HepG2 (cell line): ENCODE results near the gene PRAMEF26. TPM values are rescaled to one million over a fixed set of nuclear protein-coding genes. Genes with fewer than 3 reads are reported as not detected.
"Not testable (repeated sequence)": the region's sequence is repeated elsewhere in the genome, so short reads cannot be mapped to it uniquely, and the experiment has no call there.

Experiments used
- ATAC-seq: fragments of 200-7000 bp; cut with Tn5 transposase; 3 replicates; pipeline ENCODE4 v1.9.1; 2020; ENCODE audit warnings: mild to moderate bottlenecking, moderate library complexity
- BruUV-seq: library from RNA; stranded (reverse); fragments of 400-500 nt; replicated peaks from 2 replicates; lab custom pipeline; 2021; lab: Mats Ljungman, UMichigan
- CTCF ChIA-PET: fragments of 300-600 bp; formaldehyde crosslinking; extraction: SDS; loops from one replicate; lab custom pipeline; 2021; ENCODE audit warnings: low total read pairs, inconsistent platforms, low intra/inter-chr PET ratio; lab: Yijun Ruan, JAX
- POLR2A ChIA-PET: fragments of 350-600 bp; sonication (Branson Sonifier 250); formaldehyde crosslinking; loops from one replicate; lab custom pipeline; 2020; ENCODE audit warnings: antibody characterized with exemption, inconsistent platforms; lab: Yijun Ruan, JAX
- DNase-seq: peaks from one replicate; pipeline ENCODE4 v3.0.0-alpha.2; 2015; ENCODE audit warnings: low spot score
- FAIRE-seq: peaks from 3 replicates; lab custom pipeline; 2011; peaks lifted over from hg19 to GRCh38; lab: Jason Lieb, UNC
- H2AFZ ChIP-seq: one replicate; pipeline ENCODE4 v1.6.1; 2011; ENCODE audit warnings: low read length, inconsistent platforms
- H3K27ac ChIP-seq: fragments of 300-600 bp; 3 replicates; pipeline ENCODE4 v1.8.0; 2011; ENCODE audit warnings: mixed run types, mild to moderate bottlenecking, mixed read lengths, low read length, inconsistent platforms; ENCODE audit not compliant: insufficient read depth; ENCODE audit errors: extremely low read length
- H3K27me3 ChIP-seq, 2 experiments: fragments of 200-600 bp in 1 of 2; 2 replicates in 1 of 2; 3 replicates in 1 of 2; pipeline versions ENCODE4 v1.6.0 to v1.8.0; 2011; ENCODE audit warnings: low read length in 2 of 2, mild to moderate bottlenecking in 2 of 2, moderate library complexity in 2 of 2, inconsistent platforms in 1 of 2; ENCODE audit not compliant: insufficient read depth in 2 of 2, control insufficient read depth in 1 of 2
- H3K36me3 ChIP-seq, 2 experiments: fragments of 200-600 bp in 1 of 2; replicated peaks in 1 of 2; 2 replicates in 1 of 2; 3 replicates in 1 of 2; pipeline versions ENCODE4 v1.5.1 to v1.8.0; 2011; ENCODE audit warnings: low read length in 2 of 2, inconsistent platforms in 1 of 2; ENCODE audit not compliant: insufficient read depth in 2 of 2, control insufficient read depth in 1 of 2
- H3K4me1 ChIP-seq: 2 replicates; pipeline ENCODE4 v1.5.1; 2012; ENCODE audit warnings: low read length, inconsistent platforms; ENCODE audit not compliant: insufficient read depth
- H3K4me2 ChIP-seq: 2 replicates; pipeline ENCODE4 v1.6.0; 2011; ENCODE audit warnings: low read depth, low read length, inconsistent platforms
- H3K4me3 ChIP-seq, 3 experiments: fragments of 200-600 bp in 1 of 3; sonication (generic), shearing (Covaris generic) in 1 of 3; replicated peaks in 1 of 3; 2 replicates each; pipeline ENCODE4 v1.5.1; 2011 to 2016; ENCODE audit warnings: low read length in 3 of 3, inconsistent platforms in 2 of 3, low read depth in 2 of 3, mild to moderate bottlenecking in 2 of 3, control low read depth in 1 of 3, mixed read lengths in 1 of 3; ENCODE audit not compliant: insufficient read depth in 1 of 3
- H3K79me2 ChIP-seq: one replicate; pipeline ENCODE4 v1.6.1; 2011; ENCODE audit warnings: low read length, inconsistent platforms; ENCODE audit not compliant: insufficient read depth
- H3K9ac ChIP-seq: 2 replicates; pipeline ENCODE4 v1.6.0; 2011; ENCODE audit warnings: mild to moderate bottlenecking, low read depth, low read length, inconsistent platforms; ENCODE audit not compliant: insufficient read depth
- H3K9me3 ChIP-seq: 2 replicates; pipeline ENCODE4 v1.5.1; 2012; ENCODE audit warnings: mild to moderate bottlenecking, low read length
- H4K20me1 ChIP-seq: 2 replicates; pipeline ENCODE4 v1.6.0; 2011; ENCODE audit warnings: inconsistent platforms, mild to moderate bottlenecking, low read length, moderate library complexity; ENCODE audit not compliant: insufficient read depth
- WGBS: methylation state at CpG from one replicate; pipeline ENCODE4 v1.1.6; 2017; ENCODE audit warnings: low lambda C conversion rate; 5-methylcytosine and 5-hydroxymethylcytosine counted together
- in situ Hi-C: cut with HindIII; loops from 2 replicates; pipeline ENCODE4 v1.10.0; 2017; ENCODE audit warnings: low pct_unique_long_range_greater_than_20kb; ENCODE audit not compliant: extremely low pct_ligation_motif_present
- intact Hi-C: fragments of 100-400 bp; cut with micrococcal nuclease; formaldehyde crosslinking; loops from one replicate; pipeline ENCODE4 v1.10.0; 2022; ENCODE audit not compliant: unreplicated experiment
- polyA plus RNA-seq, 8 experiments: library from polyadenylated mRNA; depleted of rRNA in 3 of 8; stranded (reverse) in 7 of 8; unstranded in 1 of 8; fragments of >200 nt; fragmentation: Illumina TruSeq in 4 of 8; extraction: Trizol in 4 of 8; gene quantifications; 2 replicates each; pipeline versions ENCODE4 v1.2.1 to v1.2.3, GENCODE V29; 2011 to 2016; ENCODE audit warnings: low read depth in 4 of 8, missing spikeins in 1 of 8, mixed read lengths in 1 of 8; ENCODE audit not compliant: insufficient read depth in 1 of 8
- total RNA-seq, 5 experiments: library from RNA; depleted of rRNA; stranded (reverse); fragments of >200 nt; fragmentation: Illumina TruSeq; extraction: Trizol; gene quantifications; 2 replicates each; pipeline ENCODE4 v1.2.3, GENCODE V29; 2016; ENCODE audit warnings: low read depth in 1 of 5

PRAMEF26 gene
- total and polyA plus RNA-seq, 2 of the 13 experiments (the other 11 are each of a cell fraction or from before 2014, with no cell fraction given): not detected

- H3K4me3 ChIP-seq, H3K27ac ChIP-seq, H3K9ac ChIP-seq, H3K79me2 ChIP-seq, H3K9me3 ChIP-seq, H3K27me3 ChIP-seq, ATAC-seq, in situ Hi-C loops, H2AFZ ChIP-seq, FAIRE-seq, CTCF ChIA-PET, BruUV-seq, DNase-seq, H4K20me1 ChIP-seq, H3K4me2 ChIP-seq, intact Hi-C loops, H3K36me3 ChIP-seq, POLR2A ChIA-PET, H3K4me1 ChIP-seq: not testable (repeated sequence)
- WGBS: no CpG with 5 or more reads among the region's 8 CpGs
Measured at GRCh38 chr1:13165531-13165930, 9.7 kb upstream of the PRAMEF26 start, which contains the start of gene HNRNPCL4. HNRNPCL4 (minus strand) TSS chr1:13165631; CDS start chr1:13165467, 164 bp downstream.

DNA sequence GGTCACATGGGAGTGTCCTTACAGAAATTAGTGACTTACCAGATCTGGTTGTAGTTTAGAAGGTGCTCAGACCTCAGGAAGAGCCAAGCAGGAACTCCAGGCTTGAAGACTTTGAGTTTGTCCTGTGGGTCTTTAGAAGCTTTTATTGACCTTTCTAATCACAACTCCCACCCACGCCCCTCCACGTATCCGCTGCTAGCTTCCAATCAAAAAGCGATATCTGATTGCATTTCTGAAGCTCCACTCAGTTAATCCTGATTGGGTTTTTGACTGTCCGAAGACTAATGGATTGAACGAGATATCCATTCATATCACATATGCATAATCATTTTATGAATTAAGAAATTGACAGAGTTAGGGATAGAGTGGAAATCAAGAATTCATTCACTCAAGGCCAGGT, 39.1 kb downstream of the PRAMEF26 start, which contains the start of gene HNRNPCL2:
Gene HNRNPCL2, minus strand, starts transcription at position 101 of the 400 bp plus-strand sequence. CDS start 454 bp downstream, outside the sequence.
- H4K20me1 ChIP-seq, CTCF ChIA-PET, H3K27me3 ChIP-seq, ATAC-seq, H3K4me2 ChIP-seq, BruUV-seq, H2AFZ ChIP-seq, H3K4me1 ChIP-seq, H3K9ac ChIP-seq, H3K36me3 ChIP-seq, POLR2A ChIA-PET, H3K79me2 ChIP-seq, H3K27ac ChIP-seq, intact Hi-C loops, FAIRE-seq, in situ Hi-C loops, H3K9me3 ChIP-seq, H3K4me3 ChIP-seq, DNase-seq: not testable (repeated sequence)
- WGBS: 41% methylated on average over 6 of the region's 6 CpGs

Other genes starting within 250 kb of the PRAMEF26 start
- gene PRAMEF7, start 239.4 kb downstream of the PRAMEF26 start, total RNA-seq (2016; rRNA removed; fragmentation: Illumina TruSeq; extraction: Trizol): not detected in 2 replicates
- gene PRAMEF7, start 239.4 kb downstream of the PRAMEF26 start, polyA plus RNA-seq (2011; rRNA removed): not detected in 2 replicates
- gene PRAMEF6, start 208.4 kb downstream of the PRAMEF26 start, total RNA-seq (2016; rRNA removed; fragmentation: Illumina TruSeq; extraction: Trizol): not detected in 2 replicates
- gene PRAMEF6, start 208.4 kb downstream of the PRAMEF26 start, polyA plus RNA-seq (2011; rRNA removed): not detected in 2 replicates
- not detected in 2 replicates for gene PRAMEF27, start 99.4 kb downstream of the PRAMEF26 start, total RNA-seq (2016; rRNA removed; fragmentation: Illumina TruSeq; extraction: Trizol)
- gene PRAMEF27, start 99.4 kb downstream of the PRAMEF26 start, polyA plus RNA-seq (2011; rRNA removed): not detected in 2 replicates
- not detected in 2 replicates for gene HNRNPCL3, start 95.2 kb downstream of the PRAMEF26 start, total RNA-seq (2016; rRNA removed; fragmentation: Illumina TruSeq; extraction: Trizol)
- gene HNRNPCL3, start 95.2 kb downstream of the PRAMEF26 start, polyA plus RNA-seq (2011; rRNA removed): not detected in 2 replicates
- gene PRAMEF25, start 85.2 kb downstream of the PRAMEF26 start, total RNA-seq (2016; rRNA removed; fragmentation: Illumina TruSeq; extraction: Trizol): not detected in 2 replicates
- gene PRAMEF25, start 85.2 kb downstream of the PRAMEF26 start, polyA plus RNA-seq (2011; rRNA removed): not detected in 2 replicates
- not detected in 2 replicates for gene HNRNPCL2, start 39.2 kb downstream of the PRAMEF26 start, total RNA-seq (2016; rRNA removed; fragmentation: Illumina TruSeq; extraction: Trizol)
- gene HNRNPCL2, start 39.2 kb downstream of the PRAMEF26 start, polyA plus RNA-seq (2011; rRNA removed): not detected in 2 replicates
- not detected in 2 replicates for gene HNRNPCL4, start 9.6 kb upstream of the PRAMEF26 start, total RNA-seq (2016; rRNA removed; fragmentation: Illumina TruSeq; extraction: Trizol)
- not detected in 2 replicates for gene HNRNPCL4, start 9.6 kb upstream of the PRAMEF26 start, polyA plus RNA-seq (2011; rRNA removed)
- gene PRAMEF9, start 15.8 kb upstream of the PRAMEF26 start, total RNA-seq (2016; rRNA removed; fragmentation: Illumina TruSeq; extraction: Trizol): not detected in 2 replicates
- gene PRAMEF9, start 15.8 kb upstream of the PRAMEF26 start, polyA plus RNA-seq (2011; rRNA removed): not detected in 2 replicates
- not detected in 2 replicates for gene PRAMEF13, start 45.4 kb upstream of the PRAMEF26 start, total RNA-seq (2016; rRNA removed; fragmentation: Illumina TruSeq; extraction: Trizol)
- not detected in 2 replicates for gene PRAMEF13, start 45.4 kb upstream of the PRAMEF26 start, polyA plus RNA-seq (2011; rRNA removed)
- gene PRAMEF18, start 70.1 kb upstream of the PRAMEF26 start, total RNA-seq (2016; rRNA removed; fragmentation: Illumina TruSeq; extraction: Trizol): not detected in 2 replicates
- gene PRAMEF18, start 70.1 kb upstream of the PRAMEF26 start, polyA plus RNA-seq (2011; rRNA removed): not detected in 2 replicates
- gene PRAMEF5, start 98.2 kb upstream of the PRAMEF26 start, total RNA-seq (2016; rRNA removed; fragmentation: Illumina TruSeq; extraction: Trizol): not detected in 2 replicates
- gene PRAMEF5, start 98.2 kb upstream of the PRAMEF26 start, polyA plus RNA-seq (2011; rRNA removed): not detected in 2 replicates
- not detected in 2 replicates for gene PRAMEF8, start 129.1 kb upstream of the PRAMEF26 start, total RNA-seq (2016; rRNA removed; fragmentation: Illumina TruSeq; extraction: Trizol)
- not detected in 2 replicates for gene PRAMEF8, start 129.1 kb upstream of the PRAMEF26 start, polyA plus RNA-seq (2011; rRNA removed)
- not detected in 2 replicates for gene PRAMEF33, start 147.5 kb upstream of the PRAMEF26 start, total RNA-seq (2016; rRNA removed; fragmentation: Illumina TruSeq; extraction: Trizol)
- not detected in 2 replicates for gene PRAMEF33, start 147.5 kb upstream of the PRAMEF26 start, polyA plus RNA-seq (2011; rRNA removed)
- not detected in 2 replicates for gene PRAMEF15, start 159.6 kb upstream of the PRAMEF26 start, total RNA-seq (2016; rRNA removed; fragmentation: Illumina TruSeq; extraction: Trizol)
- gene PRAMEF15, start 159.6 kb upstream of the PRAMEF26 start, polyA plus RNA-seq (2011; rRNA removed): not detected in 2 replicates
- not detected in 2 replicates for gene PRAMEF14, start 191.1 kb upstream of the PRAMEF26 start, total RNA-seq (2016; rRNA removed; fragmentation: Illumina TruSeq; extraction: Trizol)
- not detected in 2 replicates for gene PRAMEF14, start 191.1 kb upstream of the PRAMEF26 start, polyA plus RNA-seq (2011; rRNA removed)
- not detected in 2 replicates for gene PRAMEF19, start 215.9 kb upstream of the PRAMEF26 start, total RNA-seq (2016; rRNA removed; fragmentation: Illumina TruSeq; extraction: Trizol)
- not detected in 2 replicates for gene PRAMEF19, start 215.9 kb upstream of the PRAMEF26 start, polyA plus RNA-seq (2011; rRNA removed)
- gene PRAMEF17, start 233.6 kb upstream of the PRAMEF26 start, total RNA-seq (2016; rRNA removed; fragmentation: Illumina TruSeq; extraction: Trizol): not detected in 2 replicates
- not detected in 2 replicates for gene PRAMEF17, start 233.6 kb upstream of the PRAMEF26 start, polyA plus RNA-seq (2011; rRNA removed)